ENCODE data around the gene PMM1. TPM values are rescaled to one million over a fixed set of nuclear protein-coding genes. Genes with fewer than 3 reads are reported as not detected.

PMM1 gene
- total and polyA plus RNA-seq, 11 donors: 10.8 to 34.8 (median 22.9) TPM

GRCh38 chr22:41542224-41542623 lies 47.4 kb downstream of the PMM1 start:
- Histone ChIP-seq H3K27ac (no peak overlapping the region), H3K4me1 (peaks cover 0 to 35% (median 22%) of the 10 kb centered on the region in 12 donors), H3K9me3 (no peaks in the 10 kb centered on the region), H3K4me3 (no peak overlapping the region), H3K36me3 (peaks cover 0 to 26% (median 3%) of the 10 kb centered on the region in 9 donors), H3K27me3 (no peaks in the 10 kb centered on the region)
- 96 to 98% (median 97%) methylated on average over 4 of the region's 4 CpGs for WGBS, 4 donors
- TF ChIP-seq, protein P1, sequence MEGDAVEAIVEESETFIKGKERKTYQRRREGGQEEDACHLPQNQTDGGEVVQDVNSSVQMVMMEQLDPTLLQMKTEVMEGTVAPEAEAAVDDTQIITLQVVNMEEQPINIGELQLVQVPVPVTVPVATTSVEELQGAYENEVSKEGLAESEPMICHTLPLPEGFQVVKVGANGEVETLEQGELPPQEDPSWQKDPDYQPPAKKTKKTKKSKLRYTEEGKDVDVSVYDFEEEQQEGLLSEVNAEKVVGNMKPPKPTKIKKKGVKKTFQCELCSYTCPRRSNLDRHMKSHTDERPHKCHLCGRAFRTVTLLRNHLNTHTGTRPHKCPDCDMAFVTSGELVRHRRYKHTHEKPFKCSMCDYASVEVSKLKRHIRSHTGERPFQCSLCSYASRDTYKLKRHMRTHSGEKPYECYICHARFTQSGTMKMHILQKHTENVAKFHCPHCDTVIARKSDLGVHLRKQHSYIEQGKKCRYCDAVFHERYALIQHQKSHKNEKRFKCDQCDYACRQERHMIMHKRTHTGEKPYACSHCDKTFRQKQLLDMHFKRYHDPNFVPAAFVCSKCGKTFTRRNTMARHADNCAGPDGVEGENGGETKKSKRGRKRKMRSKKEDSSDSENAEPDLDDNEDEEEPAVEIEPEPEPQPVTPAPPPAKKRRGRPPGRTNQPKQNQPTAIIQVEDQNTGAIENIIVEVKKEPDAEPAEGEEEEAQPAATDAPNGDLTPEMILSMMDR (IDR thresholded peaks at IDR 0.05): no peak
- TF ChIP-seq POLR2A (IDR thresholded peaks at IDR 0.05): no peak
- intact Hi-C loops (cut with DNase I): loop anchor here in 7 of 10 donors (5.0 to 10.0 kb wide), 4 partner anchors 40 to 55 kb away; no protein-coding TSS in a partner anchor
- DNase-seq: no peak
- ATAC-seq: no peak

DNA sequence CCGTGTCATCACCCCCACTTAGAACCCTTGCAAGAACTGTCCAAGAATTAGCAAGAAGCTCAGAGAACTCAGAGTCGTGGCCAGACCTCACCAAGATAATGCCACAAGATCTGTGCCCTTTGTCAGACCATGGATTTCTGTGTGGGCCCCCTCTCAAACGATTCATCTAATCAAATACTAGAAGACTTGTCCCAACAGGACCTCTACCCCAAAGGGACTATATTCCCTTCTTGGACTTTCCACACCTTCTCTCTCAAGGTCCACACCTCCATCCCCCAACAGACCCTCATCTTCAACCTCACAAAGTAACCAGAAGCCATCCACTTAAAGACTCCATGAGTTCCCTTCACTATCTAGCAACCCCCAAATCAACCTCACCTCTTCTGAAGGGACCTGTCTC lies 48.2 kb downstream of the PMM1 start:
- intact Hi-C loops (cut with DNase I): loop anchor here in 7 of 10 donors (5.0 to 10.0 kb wide), 4 partner anchors 41 to 56 kb away; no protein-coding TSS in a partner anchor

GRCh38 chr22:41540365-41540764 lies 49.3 kb downstream of the PMM1 start:
- Histone ChIP-seq H3K36me3 (peaks cover 0 to 26% (median 4%) of the 10 kb centered on the region in 9 donors), H3K4me1 (peaks cover 0 to 35% (median 22%) of the 10 kb centered on the region in 12 donors), H3K9me3 (no peaks in the 10 kb centered on the region), H3K27me3 (no peaks in the 10 kb centered on the region), H3K4me3 (no peak overlapping the region), H3K27ac (peak overlapping the region in 1 of 12 donors; percentile 24)
- 91 to 96% (median 95%) methylated on average over 7 of the region's 7 CpGs for WGBS, 4 donors
- ATAC-seq (no peak), DNase-seq (no peak)
- TF ChIP-seq POLR2A (IDR thresholded peaks at IDR 0.05): no peak
- TF ChIP-seq, protein P1 (IDR thresholded peaks at IDR 0.05): no peak
- intact Hi-C loops (cut with DNase I): loop anchor here in 7 of 10 donors (5.0 to 10.0 kb wide), 4 partner anchors 42 to 57 kb away; no protein-coding TSS in a partner anchor

More for the DNA sequence above, 48.2 kb downstream of the PMM1 start:
- H3K4me3 ChIP-seq: no peak overlapping the region
- no peak overlapping the region for H3K27ac ChIP-seq
- no peak for DNase-seq
- H3K9me3 ChIP-seq: no peaks in the 10 kb centered on the region
- H3K27me3 ChIP-seq: no peaks in the 10 kb centered on the region
- WGBS, 4 donors: 54 to 74% (median 58%) methylated on average over 3 of the region's 3 CpGs
- no peak for ATAC-seq
- H3K4me1 ChIP-seq: peaks cover 0 to 35% (median 22%) of the 10 kb centered on the region in 12 donors
- no peak for TF ChIP-seq POLR2A (IDR thresholded peaks at IDR 0.05)
- H3K36me3 ChIP-seq: peaks cover 0 to 26% (median 4%) of the 10 kb centered on the region in 9 donors

- ATAC-seq: no peak
- Histone ChIP-seq H3K9me3 (no peaks in the 10 kb centered on the region), H3K4me1 (peaks cover 0 to 31% (median 19%) of the 10 kb centered on the region in 12 donors), H3K4me3 (no peak overlapping the region), H3K27me3 (no peaks in the 10 kb centered on the region), H3K36me3 (peaks cover 0 to 30% (median 4%) of the 10 kb centered on the region in 9 donors), H3K27ac (peak overlapping the region in 1 of 12 donors; percentile 24)
- intact Hi-C loops (cut with DNase I): loop anchor here in 7 of 10 donors (5.0 to 10.0 kb wide), 4 partner anchors 42 to 57 kb away; no protein-coding TSS in a partner anchor
- no peak for TF ChIP-seq POLR2A (IDR thresholded peaks at IDR 0.05)
- TF ChIP-seq, protein P1 (IDR thresholded peaks at IDR 0.05): no peak
- 61 to 85% (median 82%) methylated on average over 3 of the region's 3 CpGs for WGBS, 4 donors
- no peak for DNase-seq
Observed at GRCh38 chr22:41540006-41540315, 49.7 kb downstream of the PMM1 start.
